Measurements from ENCODE around the gene CACNG7. TPM values are rescaled to one million over a fixed set of nuclear protein-coding genes. Genes with fewer than 3 reads are reported as not detected.

CACNG7 gene
- total and polyA plus RNA-seq, 10 of the 15 experiments (the other 5 are each of a cell fraction or from before 2014, with no cell fraction given): not detected

DNA sequence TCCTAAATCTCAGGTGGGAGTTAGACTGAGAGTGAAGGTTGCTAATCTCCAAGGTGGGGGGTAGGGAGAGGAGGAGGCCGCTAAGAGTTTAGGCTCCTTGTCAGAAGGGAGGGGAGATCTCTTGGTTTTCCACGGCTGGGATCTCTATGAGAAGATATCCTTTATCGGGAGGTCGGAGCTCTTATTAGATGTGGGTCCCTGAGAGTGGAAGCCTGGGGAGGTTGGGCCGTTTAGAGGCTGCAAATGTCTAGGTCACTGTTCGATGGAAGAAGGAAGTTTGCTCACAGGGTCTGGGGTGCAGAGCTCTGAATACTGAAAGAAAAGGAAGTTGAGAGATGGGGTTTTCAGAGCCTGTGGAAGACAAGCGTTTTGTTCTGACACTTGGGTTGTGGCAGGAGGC is 37.6 kb upstream of the CACNG7 start:
- ChIA-PET SMC1A (ENCODE audit: uncharacterized antibody, unreplicated experiment) (no interaction called here), RAD21 (ENCODE audit: unreplicated experiment) (no interaction called here), CTCF (interaction anchor here (0.6 kb wide), 1 partner anchor 186 kb away, joined by 5 read pairs; no protein-coding TSS in a partner anchor), POLR2A (no interaction called here)
- intact Hi-C loops (cut with micrococcal nuclease; ENCODE audit: unreplicated experiment) (no loop called here), in situ Hi-C loops (cut with MboI) (no loop called here)
- DNase-seq (ENCODE audit: low read depth, low spot score): no peak
- FAIRE-seq: no peak
- TF ChIP-seq JUND (IDR thresholded peaks at IDR 0.05; ENCODE audit: low read depth, low read length): no peak
- TF ChIP-seq, protein P1, sequence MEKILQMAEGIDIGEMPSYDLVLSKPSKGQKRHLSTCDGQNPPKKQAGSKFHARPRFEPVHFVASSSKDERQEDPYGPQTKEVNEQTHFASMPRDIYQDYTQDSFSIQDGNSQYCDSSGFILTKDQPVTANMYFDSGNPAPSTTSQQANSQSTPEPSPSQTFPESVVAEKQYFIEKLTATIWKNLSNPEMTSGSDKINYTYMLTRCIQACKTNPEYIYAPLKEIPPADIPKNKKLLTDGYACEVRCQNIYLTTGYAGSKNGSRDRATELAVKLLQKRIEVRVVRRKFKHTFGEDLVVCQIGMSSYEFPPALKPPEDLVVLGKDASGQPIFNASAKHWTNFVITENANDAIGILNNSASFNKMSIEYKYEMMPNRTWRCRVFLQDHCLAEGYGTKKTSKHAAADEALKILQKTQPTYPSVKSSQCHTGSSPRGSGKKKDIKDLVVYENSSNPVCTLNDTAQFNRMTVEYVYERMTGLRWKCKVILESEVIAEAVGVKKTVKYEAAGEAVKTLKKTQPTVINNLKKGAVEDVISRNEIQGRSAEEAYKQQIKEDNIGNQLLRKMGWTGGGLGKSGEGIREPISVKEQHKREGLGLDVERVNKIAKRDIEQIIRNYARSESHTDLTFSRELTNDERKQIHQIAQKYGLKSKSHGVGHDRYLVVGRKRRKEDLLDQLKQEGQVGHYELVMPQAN (conservative IDR thresholded peaks at IDR 0.05): no peak
- no peak for TF ChIP-seq BRCA1 (IDR thresholded peaks at IDR 0.05; ENCODE audit: low read depth, low read length)
- no peak for TF ChIP-seq TAF1 (IDR thresholded peaks at IDR 0.05; ENCODE audit: borderline replicate concordance, low read depth, low read length)
- no peak for TF ChIP-seq ZSCAN29 (IDR thresholded peaks at IDR 0.05)
- TF ChIP-seq, protein P2, sequence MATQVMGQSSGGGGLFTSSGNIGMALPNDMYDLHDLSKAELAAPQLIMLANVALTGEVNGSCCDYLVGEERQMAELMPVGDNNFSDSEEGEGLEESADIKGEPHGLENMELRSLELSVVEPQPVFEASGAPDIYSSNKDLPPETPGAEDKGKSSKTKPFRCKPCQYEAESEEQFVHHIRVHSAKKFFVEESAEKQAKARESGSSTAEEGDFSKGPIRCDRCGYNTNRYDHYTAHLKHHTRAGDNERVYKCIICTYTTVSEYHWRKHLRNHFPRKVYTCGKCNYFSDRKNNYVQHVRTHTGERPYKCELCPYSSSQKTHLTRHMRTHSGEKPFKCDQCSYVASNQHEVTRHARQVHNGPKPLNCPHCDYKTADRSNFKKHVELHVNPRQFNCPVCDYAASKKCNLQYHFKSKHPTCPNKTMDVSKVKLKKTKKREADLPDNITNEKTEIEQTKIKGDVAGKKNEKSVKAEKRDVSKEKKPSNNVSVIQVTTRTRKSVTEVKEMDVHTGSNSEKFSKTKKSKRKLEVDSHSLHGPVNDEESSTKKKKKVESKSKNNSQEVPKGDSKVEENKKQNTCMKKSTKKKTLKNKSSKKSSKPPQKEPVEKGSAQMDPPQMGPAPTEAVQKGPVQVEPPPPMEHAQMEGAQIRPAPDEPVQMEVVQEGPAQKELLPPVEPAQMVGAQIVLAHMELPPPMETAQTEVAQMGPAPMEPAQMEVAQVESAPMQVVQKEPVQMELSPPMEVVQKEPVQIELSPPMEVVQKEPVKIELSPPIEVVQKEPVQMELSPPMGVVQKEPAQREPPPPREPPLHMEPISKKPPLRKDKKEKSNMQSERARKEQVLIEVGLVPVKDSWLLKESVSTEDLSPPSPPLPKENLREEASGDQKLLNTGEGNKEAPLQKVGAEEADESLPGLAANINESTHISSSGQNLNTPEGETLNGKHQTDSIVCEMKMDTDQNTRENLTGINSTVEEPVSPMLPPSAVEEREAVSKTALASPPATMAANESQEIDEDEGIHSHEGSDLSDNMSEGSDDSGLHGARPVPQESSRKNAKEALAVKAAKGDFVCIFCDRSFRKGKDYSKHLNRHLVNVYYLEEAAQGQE (IDR thresholded peaks at IDR 0.05; ENCODE audit: low read depth, low read length): no peak
- no peak for ATAC-seq
- Histone ChIP-seq H3K79me2 (ENCODE audit: control insufficient read depth, insufficient read depth, low read length) (no peaks in the 10 kb centered on the region), H3K27ac (ENCODE audit: control insufficient read depth, insufficient read depth) (no peak overlapping the region), H4K20me1 (ENCODE audit: control insufficient read depth, insufficient read depth) (no peaks in the 10 kb centered on the region), H3K4me3 (no peak overlapping the region), H3K9me3 (replicated peaks; ENCODE audit: control insufficient read depth, insufficient read depth, low read length) (no peaks in the 10 kb centered on the region; the same call in 2 of the 3 replicates), H3K27me3 (replicated peaks in 1 of 2; ENCODE audit: control insufficient read depth in 2 of 2, insufficient read depth in 2 of 2, low read length in 1 of 2) (no peaks in the 10 kb centered on the region), H3K4me2 (ENCODE audit: control insufficient read depth, insufficient read depth) (no peak overlapping the region), H3K36me3 (ENCODE audit: control insufficient read depth in 2 of 2, insufficient read depth in 2 of 2, low read length in 1 of 2) (no peaks in the 10 kb centered on the region), H2AFZ (ENCODE audit: control insufficient read depth, low read depth, low read length) (no peak overlapping the region), H3K4me1 (ENCODE audit: control insufficient read depth, insufficient read depth, low read length) (no peaks in the 10 kb centered on the region), H3K9ac (ENCODE audit: control insufficient read depth, insufficient read depth, low read length) (no peak overlapping the region)
- BruUV-seq (replicated peaks): no TSS peak
- 22% methylated on average over 7 of the region's 7 CpGs for WGBS (ENCODE audit: insufficient coverage, insufficient replicate concordance, low lambda C conversion rate, missing lambda C conversion rate)

Data from GM12878 (cell line).